ENCODE results near the gene NAA20. TPM values are rescaled to one million over a fixed set of nuclear protein-coding genes. Genes with fewer than 3 reads are reported as not detected.
A peak's percentile ranks its signal among the peaks of the same experiment; 100 is the strongest.

Gene NAA20
- total and polyA plus RNA-seq, 2 donors from 2014 or later, result 72.8 to 104 TPM

GRCh38 chr20:19970256-19970765, 46.9 kb upstream of the NAA20 start:
- H3K9ac ChIP-seq (ENCODE audit: low read length in 3 of 3), result no peak overlapping the region
- no peaks in the 10 kb centered on the region for H3K27me3 ChIP-seq (ENCODE audit: control insufficient read depth, insufficient read depth, low read length)
- no peak for TF ChIP-seq CTCF (IDR thresholded peaks at IDR 0.05; ENCODE audit: borderline replicate concordance, extremely low read depth, insufficient read depth)
- H3K36me3 ChIP-seq (ENCODE audit: control insufficient read depth in 2 of 3, insufficient read depth in 3 of 3, low read length in 3 of 3), result peaks cover 0 to 24% (median 13%) of the 10 kb centered on the region in 3 donors
- intact Hi-C loops (cut with DNase I), result no loop called here
- H3K4me3 ChIP-seq (ENCODE audit: low read length in 3 of 3), result no peak overlapping the region
- peaks cover 10 to 18% (median 17%) of the 10 kb centered on the region in 3 donors for H3K4me1 ChIP-seq (ENCODE audit: control insufficient read depth in 2 of 3, insufficient read depth in 2 of 3, low read depth in 1 of 3, low read length in 3 of 3)
- H3K9me3 ChIP-seq (ENCODE audit: control insufficient read depth in 2 of 3, insufficient read depth in 1 of 3, low read length in 3 of 3), result no peaks in the 10 kb centered on the region
- H3K27ac ChIP-seq (ENCODE audit: low read depth in 2 of 2, low read length in 2 of 2), result no peak overlapping the region
- DNase-seq, result peak in 1 of 5 donors; percentile 2
- FAIRE-seq, result no peak

- H3K4me1 ChIP-seq (ENCODE audit: control insufficient read depth in 2 of 3, insufficient read depth in 2 of 3, low read depth in 1 of 3, low read length in 3 of 3), result peaks cover 10 to 22% (median 18%) of the 10 kb centered on the region in 3 donors
- H3K9ac ChIP-seq (ENCODE audit: low read length in 3 of 3), result no peak overlapping the region
- no peaks in the 10 kb centered on the region for H3K27me3 ChIP-seq (ENCODE audit: control insufficient read depth, insufficient read depth, low read length)
- DNase-seq, result no peak
- FAIRE-seq, result no peak
- no peak for TF ChIP-seq CTCF (IDR thresholded peaks at IDR 0.05; ENCODE audit: borderline replicate concordance, extremely low read depth, insufficient read depth)
- intact Hi-C loops (cut with DNase I), result no loop called here
- H3K4me3 ChIP-seq (ENCODE audit: low read length in 3 of 3), result no peak overlapping the region
- no peaks in the 10 kb centered on the region for H3K9me3 ChIP-seq (ENCODE audit: control insufficient read depth in 2 of 3, insufficient read depth in 1 of 3, low read length in 3 of 3)
- H3K36me3 ChIP-seq (ENCODE audit: control insufficient read depth in 2 of 3, insufficient read depth in 3 of 3, low read length in 3 of 3), result peaks cover 0 to 21% (median 13%) of the 10 kb centered on the region in 3 donors
- H3K27ac ChIP-seq (ENCODE audit: low read depth in 2 of 2, low read length in 2 of 2), result no peak overlapping the region
Observed at GRCh38 chr20:19971116-19971515, 46.0 kb upstream of the NAA20 start.

- FAIRE-seq, result no peak
Observed at GRCh38 chr20:19973961-19974629, 43.1 kb upstream of the NAA20 start.

More at GRCh38 chr20:19973961-19974629, 43.1 kb upstream of the NAA20 start:
- peak overlapping the region in 2 of 3 donors; percentile 15 to 74 for H3K4me3 ChIP-seq (ENCODE audit: low read length in 3 of 3)
- peak in 4 of 5 donors; percentile 44 to 87 (median 48) for DNase-seq
- H3K9me3 ChIP-seq (ENCODE audit: control insufficient read depth in 2 of 3, insufficient read depth in 1 of 3, low read length in 3 of 3), result no peaks in the 10 kb centered on the region
- intact Hi-C loops (cut with DNase I), result no loop called here
- TF ChIP-seq CTCF (IDR thresholded peaks at IDR 0.05; ENCODE audit: borderline replicate concordance, extremely low read depth, insufficient read depth), result no peak
- peaks cover 10 to 44% (median 28%) of the 10 kb centered on the region in 3 donors for H3K4me1 ChIP-seq (ENCODE audit: control insufficient read depth in 2 of 3, insufficient read depth in 2 of 3, low read depth in 1 of 3, low read length in 3 of 3)
- peak overlapping the region; percentile 91 to 93 for H3K27ac ChIP-seq (ENCODE audit: low read depth in 2 of 2, low read length in 2 of 2)
- peaks cover 0 to 14% (median 13%) of the 10 kb centered on the region in 3 donors for H3K36me3 ChIP-seq (ENCODE audit: control insufficient read depth in 2 of 3, insufficient read depth in 3 of 3, low read length in 3 of 3)
- no peaks in the 10 kb centered on the region for H3K27me3 ChIP-seq (ENCODE audit: control insufficient read depth, insufficient read depth, low read length)
- H3K9ac ChIP-seq (ENCODE audit: low read length in 3 of 3), result peak overlapping the region in 1 of 3 donors; percentile 70

Data from kidney (tissue), 14 donors.